ENCODE data around the gene EEIG1.

- TF ChIP-seq ESRRA (IDR thresholded peaks at IDR 0.05; ENCODE audit: low read length) (no peak), POLR2A (IDR thresholded peaks at IDR 0.05; ENCODE audit: low read depth, low read length) (no peak), CEBPB (IDR thresholded peaks at IDR 0.05; ENCODE audit: borderline replicate concordance in 1 of 2, low read depth in 2 of 2, low read length in 2 of 2) (no peak), MAX (IDR thresholded peaks at IDR 0.05; ENCODE audit: low read depth, low read length) (no peak), KDM1A (IDR thresholded peaks at IDR 0.05; ENCODE audit: borderline replicate concordance) (no peak), POLR2AphosphoS5 (IDR thresholded peaks at IDR 0.05; ENCODE audit: low read length) (no peak), TCF7 (IDR thresholded peaks at IDR 0.05; ENCODE audit: borderline replicate concordance) (no peak), ZNF24 (IDR thresholded peaks at IDR 0.05) (no peak), PRDM15 (CRISPR knock-in tag; IDR thresholded peaks at IDR 0.05) (no peak), BHLHE40 (IDR thresholded peaks at IDR 0.05; ENCODE audit: borderline replicate concordance in 1 of 2, low read depth in 2 of 2, low read length in 1 of 2) (no peak)
Measured at GRCh38 chr9:127972236-127972871, 8.4 kb downstream of the EEIG1 start.
